IPS-18a (cell line): ENCODE data around the gene ARSD.

ENCODE experiments used
- H3K27ac ChIP-seq: one replicate; pipeline ENCODE4 v1.5.1; 2013; ENCODE audit warnings: low read length
- H3K27me3 ChIP-seq: one replicate; pipeline ENCODE4 v1.6.1; 2013; ENCODE audit warnings: mild to moderate bottlenecking, low read length; ENCODE audit not compliant: control insufficient read depth, insufficient read depth
- H3K36me3 ChIP-seq: one replicate; pipeline ENCODE4 v1.6.1; 2013; ENCODE audit warnings: low read depth, low read length; ENCODE audit not compliant: control insufficient read depth
- H3K4me1 ChIP-seq: one replicate; pipeline ENCODE4 v1.6.1; 2013; ENCODE audit warnings: low read depth, low read length; ENCODE audit not compliant: control insufficient read depth
- H3K4me3 ChIP-seq: one replicate; pipeline ENCODE4 v1.5.1; 2013; ENCODE audit warnings: low read length
- H3K9ac ChIP-seq: one replicate; pipeline ENCODE4 v1.6.1; 2013; ENCODE audit warnings: mild to moderate bottlenecking, low read length, moderate library complexity
- H3K9me3 ChIP-seq: one replicate; pipeline ENCODE4 v1.6.1; 2013; ENCODE audit warnings: low read depth, low read length; ENCODE audit not compliant: control insufficient read depth

ARSD gene

DNA sequence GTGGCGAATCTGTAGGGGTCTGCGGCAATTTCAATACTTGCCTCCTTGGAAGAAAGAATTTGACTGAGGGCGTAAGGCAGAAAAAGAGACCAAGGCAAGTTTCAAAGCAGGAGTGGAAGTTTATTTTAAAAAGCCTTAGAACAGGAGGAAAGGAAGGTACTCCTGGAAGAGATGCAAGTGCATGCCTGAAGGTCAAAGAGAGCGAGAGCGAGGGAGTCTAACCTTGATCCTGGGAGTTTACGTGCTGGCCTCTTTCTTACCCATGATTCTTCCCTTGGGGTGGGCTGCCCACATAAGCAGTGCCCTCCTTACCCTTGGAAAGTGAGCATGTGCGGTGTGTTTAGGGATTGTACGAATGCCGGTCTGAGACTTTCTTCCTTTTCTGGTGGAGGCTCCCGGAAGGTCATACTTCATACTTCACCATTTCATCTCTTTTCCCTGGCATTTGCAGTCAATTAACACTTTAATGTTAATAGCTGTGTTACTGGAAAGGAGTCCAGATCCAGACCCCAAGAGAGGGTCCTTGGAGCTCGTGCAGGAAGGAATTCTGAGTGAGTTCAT lies 40.0 kb downstream of the ARSD start:
- Histone ChIP-seq H3K27ac (no peak overlapping the region), H3K9ac (no peak overlapping the region), H3K27me3 (no peaks in the 10 kb centered on the region), H3K36me3 (no peaks in the 10 kb centered on the region), H3K4me3 (no peak overlapping the region), H3K4me1 (peaks cover 18% of the 10 kb centered on the region), H3K9me3 (no peaks in the 10 kb centered on the region)

DNA sequence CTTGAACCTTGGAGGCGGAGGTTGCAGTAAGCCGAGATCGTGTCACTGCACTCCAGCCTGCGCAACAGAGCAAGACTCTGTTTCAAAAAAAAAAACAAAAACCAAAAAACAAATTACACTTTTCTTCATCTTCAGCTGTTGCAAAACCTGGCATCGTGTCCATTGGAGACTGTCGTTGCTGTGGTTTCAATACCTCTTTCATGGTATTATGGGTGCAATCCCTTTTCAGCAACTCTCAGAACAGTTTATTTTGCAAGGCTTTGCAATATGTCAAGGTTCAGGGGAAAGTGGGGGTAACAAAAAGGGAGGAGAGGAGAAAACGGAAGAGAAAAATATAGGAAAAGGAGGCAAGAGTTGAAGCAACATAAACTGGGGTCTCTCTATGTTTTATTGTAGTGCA lies 40.8 kb downstream of the ARSD start:
- no peak overlapping the region for H3K27ac ChIP-seq
- no peaks in the 10 kb centered on the region for H3K9me3 ChIP-seq
- no peaks in the 10 kb centered on the region for H3K36me3 ChIP-seq
- H3K9ac ChIP-seq = no peak overlapping the region
- no peak overlapping the region for H3K4me3 ChIP-seq
- no peaks in the 10 kb centered on the region for H3K27me3 ChIP-seq
- H3K4me1 ChIP-seq = peaks cover 18% of the 10 kb centered on the region

DNA sequence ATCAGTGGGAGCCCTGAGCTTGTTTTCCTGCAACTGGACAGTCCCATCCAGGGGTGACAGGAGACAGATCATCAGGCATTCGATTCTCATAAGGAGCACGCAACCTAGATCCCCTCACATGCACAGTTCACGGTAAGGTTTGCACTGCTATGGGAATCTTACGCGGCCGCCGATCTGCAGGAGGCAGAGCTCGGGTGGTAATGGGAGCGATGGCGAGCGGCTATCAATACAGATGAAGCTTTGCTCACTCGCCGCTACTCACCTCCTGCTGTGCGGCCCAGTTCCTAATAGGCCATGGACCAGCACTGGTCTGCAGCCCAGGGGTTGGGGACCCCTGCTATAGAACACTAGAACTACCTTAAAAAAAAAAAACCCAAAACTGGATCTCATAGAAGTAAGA lies 45.4 kb downstream of the ARSD start:
- peaks cover 17% of the 10 kb centered on the region for H3K36me3 ChIP-seq
- H3K9ac ChIP-seq = no peak overlapping the region
- peaks cover under 1% of the 10 kb centered on the region for H3K4me1 ChIP-seq
- H3K27ac ChIP-seq = no peak overlapping the region
- no peaks in the 10 kb centered on the region for H3K9me3 ChIP-seq
- H3K4me3 ChIP-seq = no peak overlapping the region
- H3K27me3 ChIP-seq = no peaks in the 10 kb centered on the region

DNA sequence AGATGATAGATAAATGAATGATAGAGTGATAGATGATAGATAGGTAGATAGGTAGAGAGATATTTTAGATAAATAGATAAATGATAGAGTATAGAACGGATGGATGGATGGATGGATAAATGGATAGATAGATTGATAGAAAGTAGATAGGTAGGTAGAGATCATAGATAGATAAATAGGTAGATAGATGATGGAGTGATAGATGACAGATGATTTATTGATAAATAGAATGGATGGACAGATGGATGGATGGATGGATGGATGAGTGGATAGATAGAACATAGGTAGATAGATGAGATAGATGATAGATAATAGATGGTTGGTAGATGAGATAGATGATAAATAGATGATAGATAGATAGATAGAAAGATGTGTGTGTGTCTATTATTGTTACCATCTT lies 49.5 kb downstream of the ARSD start:
- Histone ChIP-seq H3K4me3 (no peak overlapping the region), H3K27ac (no peak overlapping the region), H3K9ac (no peak overlapping the region), H3K27me3 (no peaks in the 10 kb centered on the region), H3K36me3 (peaks cover 20% of the 10 kb centered on the region), H3K9me3 (no peaks in the 10 kb centered on the region), H3K4me1 (no peaks in the 10 kb centered on the region)

DNA sequence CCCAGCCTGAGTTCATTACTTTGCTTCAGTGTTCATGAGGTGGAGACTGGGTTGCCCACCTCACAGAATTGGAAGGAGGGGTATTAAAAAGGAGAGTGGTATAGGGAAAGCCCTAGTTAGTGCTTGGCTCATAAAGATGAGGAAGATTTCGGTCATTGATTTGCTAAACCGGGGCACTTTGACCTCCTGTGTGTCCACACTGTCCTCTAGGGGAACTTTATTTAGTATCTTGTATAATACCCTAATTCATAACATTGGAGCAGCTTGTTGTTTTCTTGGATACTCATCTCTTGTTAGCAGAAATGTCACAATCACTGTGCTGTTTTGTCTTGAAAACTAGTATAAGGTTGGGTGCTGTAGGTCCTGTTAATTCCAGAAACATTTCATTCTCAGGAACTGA lies 50.6 kb downstream of the ARSD start:
- H3K27me3 ChIP-seq = no peaks in the 10 kb centered on the region
- no peak overlapping the region for H3K27ac ChIP-seq
- peaks cover 20% of the 10 kb centered on the region for H3K36me3 ChIP-seq
- no peaks in the 10 kb centered on the region for H3K9me3 ChIP-seq
- H3K4me3 ChIP-seq = no peak overlapping the region
- no peaks in the 10 kb centered on the region for H3K4me1 ChIP-seq
- H3K9ac ChIP-seq = no peak overlapping the region

DNA sequence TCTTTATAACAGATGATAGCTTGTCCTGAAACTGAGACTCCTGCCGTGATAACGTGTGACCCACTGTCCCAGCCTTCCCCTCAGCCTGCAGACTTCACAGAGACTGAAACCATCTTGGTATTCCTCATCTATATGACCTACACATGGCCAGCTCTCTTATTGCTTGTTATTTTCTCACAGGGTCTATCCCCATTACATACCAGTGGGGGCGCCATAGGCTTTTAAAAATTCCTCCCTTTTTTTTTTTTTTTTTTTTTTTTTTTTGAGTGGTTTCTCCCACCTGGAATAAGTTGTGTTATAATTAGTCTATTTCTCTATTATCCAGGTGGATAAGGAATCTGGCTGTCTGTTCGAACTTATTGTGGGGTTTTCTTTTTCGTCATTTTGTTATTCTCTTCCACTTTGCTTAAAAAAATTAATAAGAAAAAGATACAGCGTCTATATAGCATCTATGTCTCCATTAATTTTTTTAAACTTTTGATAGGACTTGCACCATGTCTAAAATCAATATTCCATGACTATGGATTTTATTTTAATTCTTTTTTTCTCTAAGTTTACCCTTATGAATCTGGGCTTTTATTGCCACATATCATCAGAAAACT lies 53.2 kb downstream of the ARSD start:
- H3K4me1 ChIP-seq = peaks cover 7% of the 10 kb centered on the region
- no peaks in the 10 kb centered on the region for H3K27me3 ChIP-seq
- no peak overlapping the region for H3K27ac ChIP-seq
- peaks cover 10% of the 10 kb centered on the region for H3K36me3 ChIP-seq
- no peak overlapping the region for H3K9ac ChIP-seq
- no peaks in the 10 kb centered on the region for H3K9me3 ChIP-seq
- no peak overlapping the region for H3K4me3 ChIP-seq

DNA sequence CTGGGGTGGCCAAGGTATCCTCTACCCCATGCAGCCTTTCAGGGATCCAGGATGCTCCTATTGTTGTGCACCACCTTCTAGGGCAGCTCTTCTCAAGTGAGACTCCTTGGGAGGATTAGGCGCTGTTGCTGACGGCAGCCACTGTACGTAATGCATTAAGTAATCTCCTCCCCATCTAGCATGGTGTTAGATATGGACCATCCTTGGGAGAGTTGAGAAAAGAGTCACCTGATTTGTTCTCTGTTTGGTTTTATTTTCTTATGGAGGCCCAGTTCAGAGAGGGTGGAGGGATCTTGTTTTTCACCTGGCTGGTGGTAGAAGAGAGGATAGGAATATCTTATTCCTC lies 54.0 kb downstream of the ARSD start:
- Histone ChIP-seq H3K27ac (no peak overlapping the region), H3K27me3 (no peaks in the 10 kb centered on the region), H3K4me3 (no peak overlapping the region)

DNA sequence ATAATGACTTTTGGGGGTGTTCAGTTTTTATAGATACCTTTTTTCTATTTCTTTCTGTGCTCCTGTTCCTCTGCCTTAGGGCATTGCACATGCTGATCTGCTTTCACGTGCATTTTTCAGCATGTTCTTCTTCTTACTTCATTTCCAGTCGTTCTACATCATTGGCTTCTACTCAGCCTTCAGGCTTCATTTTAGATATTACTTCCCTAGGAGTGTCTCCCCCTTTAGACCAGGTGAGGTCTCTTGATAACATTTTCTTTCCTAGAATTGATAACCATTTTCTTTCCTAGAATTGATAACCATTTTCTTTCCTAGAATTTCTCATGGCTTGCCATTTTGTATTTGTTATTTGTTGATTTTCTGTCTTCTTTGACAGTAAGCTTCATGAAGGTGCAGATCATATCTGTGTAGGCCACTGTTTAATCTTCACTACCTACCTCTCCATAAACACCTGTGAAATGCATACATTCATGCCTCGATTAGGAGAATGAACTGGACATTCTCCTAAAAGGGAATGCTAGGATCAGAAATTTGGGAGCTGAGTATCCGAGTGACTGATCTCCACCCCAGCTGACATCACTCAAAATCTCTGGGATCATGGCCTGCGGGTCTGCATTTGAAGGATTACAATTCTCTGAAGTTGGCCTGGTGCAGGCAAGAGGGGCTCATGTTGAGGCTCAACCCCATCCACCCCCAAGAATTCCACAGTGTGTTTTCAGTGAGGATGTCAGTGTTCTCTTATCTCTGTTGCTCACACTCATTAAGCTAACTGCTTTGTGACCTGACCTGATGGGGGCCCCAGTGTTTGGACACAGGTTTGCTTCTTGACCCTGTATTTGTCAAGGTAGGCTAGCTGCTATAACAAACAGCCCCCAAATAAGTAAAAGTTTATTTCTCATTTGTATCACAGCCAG lies 54.7 kb downstream of the ARSD start:
- Histone ChIP-seq H3K9me3 (no peaks in the 10 kb centered on the region), H3K4me1 (peaks cover 7% of the 10 kb centered on the region), H3K27ac (no peak overlapping the region), H3K36me3 (peaks cover 3% of the 10 kb centered on the region), H3K27me3 (no peaks in the 10 kb centered on the region), H3K4me3 (no peak overlapping the region), H3K9ac (no peak overlapping the region)

More for the DNA sequence above, 54.0 kb downstream of the ARSD start:
- no peak overlapping the region for H3K9ac ChIP-seq
- no peaks in the 10 kb centered on the region for H3K9me3 ChIP-seq
- H3K36me3 ChIP-seq = peaks cover 4% of the 10 kb centered on the region
- H3K4me1 ChIP-seq = peaks cover 7% of the 10 kb centered on the region

DNA sequence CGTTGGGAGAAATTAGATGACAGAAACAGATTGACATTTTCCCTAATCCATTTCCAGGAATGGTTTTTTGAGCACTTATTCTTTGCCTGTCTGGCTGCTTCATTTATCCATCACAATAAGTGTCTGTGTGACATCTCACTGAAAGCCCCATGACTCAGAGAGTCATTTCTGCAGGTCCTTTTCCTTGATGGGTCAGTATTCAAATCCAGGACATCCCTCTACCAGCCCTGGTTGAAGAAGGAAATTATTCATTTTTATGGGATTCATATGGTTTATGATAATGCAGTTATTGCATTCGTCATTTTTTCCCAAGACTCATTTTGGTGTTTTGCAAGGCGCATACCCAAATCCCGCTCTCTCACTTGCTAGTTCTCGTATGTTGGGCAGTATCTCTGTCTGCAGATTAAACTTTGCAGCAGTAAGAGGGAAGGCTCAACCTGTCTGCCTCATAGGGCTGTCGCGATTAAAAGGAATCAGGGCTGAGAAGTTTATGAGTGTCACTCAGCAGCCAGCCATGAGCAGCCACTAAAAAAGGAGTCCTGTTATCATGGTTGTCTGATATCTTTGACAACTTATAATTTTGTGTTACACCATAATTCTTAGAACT lies 56.4 kb downstream of the ARSD start:
- peaks cover 2% of the 10 kb centered on the region for H3K36me3 ChIP-seq
- H3K4me1 ChIP-seq = peaks cover 7% of the 10 kb centered on the region
- no peak overlapping the region for H3K9ac ChIP-seq
- H3K9me3 ChIP-seq = no peaks in the 10 kb centered on the region
- no peak overlapping the region for H3K27ac ChIP-seq
- H3K4me3 ChIP-seq = no peak overlapping the region
- H3K27me3 ChIP-seq = no peaks in the 10 kb centered on the region

DNA sequence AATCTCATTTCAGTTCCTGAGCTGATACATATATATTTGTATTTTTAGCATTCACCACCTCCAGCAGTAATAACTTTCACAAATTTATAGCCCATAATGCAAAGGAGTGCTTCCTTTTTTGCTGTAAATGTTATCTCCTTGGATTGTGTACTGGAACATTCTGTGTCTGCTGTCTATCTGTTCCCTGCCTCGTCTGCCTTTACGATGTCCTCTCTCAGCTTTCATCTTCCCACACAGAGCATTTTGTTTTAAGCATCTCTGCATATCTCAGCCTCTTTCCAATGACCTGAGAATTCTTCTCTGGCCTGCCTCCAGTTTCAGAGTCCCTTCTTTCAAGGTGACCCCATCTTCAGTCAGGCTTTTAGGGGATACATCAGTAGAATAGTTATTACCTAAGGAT lies 57.3 kb downstream of the ARSD start:
- Histone ChIP-seq H3K27ac (no peak overlapping the region), H3K27me3 (no peaks in the 10 kb centered on the region), H3K9me3 (no peaks in the 10 kb centered on the region), H3K9ac (no peak overlapping the region), H3K4me1 (peaks cover 7% of the 10 kb centered on the region), H3K4me3 (no peak overlapping the region), H3K36me3 (peaks cover 8% of the 10 kb centered on the region)

DNA sequence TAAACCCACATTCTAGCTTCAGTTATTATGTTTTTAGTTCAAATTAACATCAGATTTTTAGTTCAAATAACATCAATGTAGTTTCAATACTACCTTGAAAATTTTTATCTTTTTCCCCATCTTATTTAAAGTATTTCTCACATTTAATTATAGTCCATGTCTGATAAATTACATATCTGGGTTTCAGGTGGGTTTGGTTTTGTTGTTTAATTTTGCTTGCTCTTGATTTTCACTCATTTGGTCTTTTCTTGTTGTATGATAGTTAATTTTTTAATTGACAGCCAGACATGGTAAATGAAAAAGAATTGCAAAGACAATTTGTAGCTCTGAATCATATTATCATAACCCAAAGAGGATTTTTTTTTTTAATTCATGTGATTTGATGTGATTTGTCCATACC lies 58.5 kb downstream of the ARSD start:
- H3K4me3 ChIP-seq = no peak overlapping the region
- H3K27ac ChIP-seq = no peak overlapping the region
- no peak overlapping the region for H3K9ac ChIP-seq
- peaks cover 7% of the 10 kb centered on the region for H3K4me1 ChIP-seq
- H3K9me3 ChIP-seq = no peaks in the 10 kb centered on the region
- H3K36me3 ChIP-seq = peaks cover 14% of the 10 kb centered on the region
- no peaks in the 10 kb centered on the region for H3K27me3 ChIP-seq
